CD4-positive, alpha-beta T cell treated with Interferon gamma for 1 hour (primary cell): ENCODE results near the gene TMEM61.

ENCODE experiments used
- DNase-seq: peaks from one replicate; pipeline ENCODE4 v3.0.0-alpha.2; 2020

The TMEM61 gene

DNA sequence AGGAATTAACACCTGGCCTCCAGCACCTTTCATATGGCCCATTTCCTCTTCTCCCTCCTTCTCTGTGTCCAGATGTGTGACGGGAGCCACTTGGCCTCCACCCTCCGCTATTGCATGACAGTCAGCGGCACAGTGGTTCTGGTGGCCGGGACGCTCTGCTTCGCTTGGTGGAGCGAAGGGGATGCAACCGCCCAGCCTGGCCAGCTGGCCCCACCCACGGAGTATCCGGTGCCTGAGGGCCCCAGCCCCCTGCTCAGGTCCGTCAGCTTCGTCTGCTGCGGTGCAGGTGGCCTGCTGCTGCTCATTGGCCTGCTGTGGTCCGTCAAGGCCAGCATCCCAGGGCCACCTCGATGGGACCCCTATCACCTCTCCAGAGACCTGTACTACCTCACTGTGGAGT, 5.6 kb downstream of the TMEM61 start:
- no peak for DNase-seq

DNA sequence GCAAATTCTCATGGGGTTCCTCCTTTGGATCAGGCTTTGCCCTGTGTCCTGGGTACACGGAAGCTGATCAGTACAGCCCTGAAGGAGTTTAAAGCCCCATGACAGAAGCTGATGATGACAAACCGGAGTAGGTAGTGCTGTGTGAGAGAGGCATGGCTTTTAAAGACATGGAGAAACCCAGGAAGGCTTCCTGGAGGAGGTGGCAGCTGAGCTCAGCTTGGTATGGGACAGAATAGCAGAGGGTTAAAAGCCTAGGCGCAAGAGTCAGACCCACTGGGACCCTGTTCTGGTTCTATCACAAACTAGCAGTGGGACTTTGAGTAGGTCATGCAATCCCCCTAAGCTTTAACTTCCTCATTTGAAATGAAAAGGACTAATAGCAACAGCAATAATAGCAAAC, 6.1 kb downstream of the TMEM61 start:
- no peak for DNase-seq

DNA sequence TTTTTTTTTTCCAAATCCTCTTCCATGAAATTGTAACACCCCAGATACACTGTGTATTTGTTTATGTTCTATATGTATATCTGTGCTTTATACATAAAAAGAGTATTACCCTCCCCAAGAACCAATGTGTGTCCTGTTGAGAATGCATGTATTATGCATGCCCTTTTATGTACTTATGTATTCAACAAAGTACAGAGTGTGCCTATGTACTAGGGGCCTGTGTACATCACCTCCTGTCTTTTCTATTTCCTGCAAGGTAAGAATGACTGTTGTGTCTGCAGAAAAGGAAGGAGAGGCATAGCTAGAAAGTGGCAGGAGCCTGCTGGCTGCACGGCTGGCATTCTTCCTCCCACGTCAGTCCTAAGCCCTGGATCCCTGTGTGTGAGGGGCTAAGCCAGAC, 7.0 kb downstream of the TMEM61 start:
- no peak for DNase-seq

DNA sequence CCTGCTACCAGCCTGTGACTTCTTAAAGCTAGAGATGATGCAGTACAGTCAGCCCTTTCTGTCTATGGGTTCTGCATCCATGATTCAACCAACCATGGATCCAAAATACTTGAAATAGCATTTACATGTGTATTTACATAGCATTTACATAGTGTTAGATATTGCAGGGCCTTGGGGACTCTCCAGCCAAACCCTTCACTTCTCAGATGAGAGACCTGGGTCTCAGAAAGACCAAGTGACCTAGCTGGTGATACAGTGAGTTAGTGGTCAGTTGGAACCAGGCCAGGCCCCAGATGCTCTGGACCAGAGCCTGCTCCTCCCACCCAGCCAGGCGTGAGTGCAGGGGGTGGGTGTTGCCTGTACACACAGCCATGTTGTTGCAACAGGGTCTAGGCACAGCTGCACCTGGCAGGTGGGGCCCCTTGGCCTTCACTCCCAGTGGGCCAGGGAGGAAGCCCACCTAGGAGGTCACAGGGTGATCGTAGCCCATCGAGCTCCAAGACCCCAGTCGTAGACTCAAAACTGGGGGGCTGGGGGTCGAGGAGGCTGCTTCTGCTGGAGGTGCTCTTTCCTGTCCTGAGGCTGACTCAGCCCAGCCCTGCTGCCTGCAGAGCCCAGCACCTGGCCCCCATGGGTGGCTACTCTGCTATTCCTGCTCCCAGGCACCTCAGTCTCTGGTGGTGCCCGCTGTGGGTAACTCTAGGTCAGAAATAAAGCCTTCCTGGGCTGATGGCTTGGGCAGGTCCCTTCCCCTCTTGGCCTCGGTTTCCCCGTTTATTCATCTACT, 7.7 kb downstream of the TMEM61 start:
- no peak for DNase-seq

DNA sequence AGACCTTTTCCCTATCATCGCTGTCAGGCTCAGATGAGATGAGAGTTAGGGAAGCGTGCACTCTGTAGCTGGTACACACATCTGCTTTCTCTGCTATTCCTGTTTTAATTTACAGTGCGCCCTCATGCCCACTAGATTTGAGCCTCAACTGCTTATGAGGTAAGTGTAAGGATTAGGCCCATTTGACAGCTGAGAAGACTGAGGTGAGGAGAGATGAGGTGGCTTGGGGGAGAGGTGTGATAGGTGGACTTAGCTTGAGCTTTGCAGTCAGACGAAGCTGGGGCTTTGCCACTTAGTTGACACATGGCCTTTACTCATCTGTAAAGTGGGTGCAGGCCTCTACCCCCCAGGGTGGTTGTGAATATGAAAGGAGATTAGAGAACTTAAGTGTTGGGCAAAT, 8.5 kb downstream of the TMEM61 start:
- no peak for DNase-seq

DNA sequence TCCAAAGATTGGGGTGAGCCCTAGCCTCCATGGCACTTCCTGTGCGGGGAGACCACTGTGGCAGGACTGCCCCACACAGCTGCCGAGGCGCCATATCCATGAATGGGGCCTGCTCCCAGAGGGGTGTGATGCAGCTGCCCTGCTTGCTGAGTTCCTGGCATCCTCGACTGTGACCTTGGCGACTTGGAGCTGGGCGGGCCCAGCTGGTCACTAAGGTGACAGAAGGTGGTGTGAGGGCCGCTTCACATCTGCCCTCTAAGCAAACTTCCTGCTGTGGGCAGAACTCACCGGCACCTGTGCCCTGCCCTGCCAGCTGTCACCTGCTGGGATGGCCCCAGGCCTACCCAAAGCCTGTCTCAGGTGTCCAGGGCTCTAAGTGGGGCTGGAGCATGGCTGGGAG, 9.0 kb downstream of the TMEM61 start:
- no peak for DNase-seq

DNA sequence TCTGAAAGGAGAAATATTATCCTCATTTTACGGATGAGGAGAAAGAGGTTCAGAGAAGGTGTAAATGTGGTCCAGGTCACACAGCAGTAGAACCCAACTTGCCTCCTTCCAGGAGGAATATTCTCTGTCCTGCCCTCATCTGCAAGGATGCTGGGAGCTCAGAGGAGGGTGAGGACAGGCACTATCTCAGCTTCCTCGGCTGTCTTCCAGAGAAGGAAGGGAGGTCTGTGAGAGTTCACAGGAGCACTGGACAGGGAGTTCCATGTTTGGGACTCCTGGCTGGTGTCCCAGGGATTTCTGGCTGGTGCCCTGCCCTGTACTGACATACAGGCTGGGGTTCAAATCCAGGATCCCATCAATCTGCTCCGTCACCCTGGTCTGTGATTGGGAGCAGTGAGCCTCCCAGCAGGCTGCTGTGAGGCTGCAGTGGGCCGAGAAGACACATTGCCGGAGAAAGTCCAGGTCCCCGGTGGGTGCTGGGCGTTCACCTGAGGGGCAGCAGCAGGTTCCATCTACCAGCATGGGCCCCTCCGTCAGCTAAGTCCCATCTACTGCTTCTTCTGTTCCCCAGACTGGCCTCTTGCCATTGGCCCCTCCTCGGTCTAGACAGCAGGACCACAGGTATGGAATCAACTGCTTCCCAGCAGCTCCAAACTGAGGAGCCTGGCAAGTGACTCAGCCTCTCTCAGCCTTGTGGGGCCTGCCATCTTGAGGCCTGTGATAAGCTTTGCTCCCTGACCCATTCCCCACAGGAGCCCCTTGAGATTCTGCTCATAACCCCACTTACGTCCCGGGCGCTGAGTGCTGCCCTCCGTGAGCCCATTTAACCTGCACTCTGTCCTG, 9.8 kb downstream of the TMEM61 start:
- DNase-seq, result no peak

DNA sequence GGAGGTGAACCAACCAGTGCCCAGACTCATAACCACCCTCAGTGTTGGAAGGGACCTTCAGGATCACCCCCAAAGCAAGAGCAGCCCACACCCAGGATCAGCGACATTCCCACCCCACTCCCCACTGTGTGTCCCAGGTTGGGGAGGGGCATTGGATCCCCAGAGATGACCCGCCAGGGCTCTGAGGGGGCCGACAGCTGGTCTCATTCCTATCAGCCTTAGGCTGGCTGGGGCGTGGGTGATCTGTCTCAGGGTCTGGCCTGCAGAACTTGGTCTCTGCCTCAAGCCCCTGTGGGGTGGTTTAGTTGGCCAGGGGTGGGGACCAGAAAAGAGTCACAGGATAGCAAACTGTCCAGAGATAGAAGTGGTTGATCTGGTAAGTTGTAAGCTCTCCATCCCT, 10.5 kb downstream of the TMEM61 start:
- DNase-seq, result no peak

DNA sequence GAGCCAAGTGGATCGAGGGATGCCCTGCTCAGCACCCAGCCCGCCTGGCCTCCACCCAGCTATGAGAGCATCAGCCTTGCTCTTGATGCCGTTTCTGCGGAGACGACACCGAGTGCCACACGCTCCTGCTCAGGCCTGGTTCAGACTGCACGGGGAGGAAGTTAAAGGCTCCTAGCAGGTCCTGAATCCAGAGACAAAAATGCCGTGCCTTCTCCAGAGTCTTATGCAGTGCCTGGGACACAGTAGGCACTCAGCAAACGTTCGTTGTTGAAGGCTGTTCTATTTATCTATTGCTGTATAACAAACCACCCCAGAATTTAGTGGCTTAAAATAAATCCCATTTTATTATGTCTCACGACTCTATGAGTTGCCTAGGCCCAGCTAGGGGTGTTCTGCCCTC, 11.5 kb downstream of the TMEM61 start:
- DNase-seq, result no peak

DNA sequence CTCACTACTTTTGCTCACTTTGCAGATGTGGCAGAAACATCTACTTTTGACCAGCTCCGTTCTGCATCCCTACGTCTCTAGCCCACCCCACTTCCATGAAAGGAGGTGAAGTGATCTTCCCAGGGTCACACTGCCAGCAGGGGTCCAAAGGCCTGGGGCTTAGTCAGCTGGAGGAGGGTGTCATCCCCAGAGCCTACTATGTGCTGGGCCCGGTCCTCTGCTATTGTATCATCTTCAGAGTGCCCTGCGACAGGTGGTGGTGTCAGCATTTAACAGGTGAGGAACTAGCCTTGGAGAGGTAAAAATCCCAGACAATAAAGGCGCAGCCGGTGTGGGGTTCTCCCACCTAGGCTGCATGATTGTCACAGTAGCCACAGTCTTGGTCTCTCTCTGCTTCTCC, 12.7 kb downstream of the TMEM61 start:
- no peak for DNase-seq

DNA sequence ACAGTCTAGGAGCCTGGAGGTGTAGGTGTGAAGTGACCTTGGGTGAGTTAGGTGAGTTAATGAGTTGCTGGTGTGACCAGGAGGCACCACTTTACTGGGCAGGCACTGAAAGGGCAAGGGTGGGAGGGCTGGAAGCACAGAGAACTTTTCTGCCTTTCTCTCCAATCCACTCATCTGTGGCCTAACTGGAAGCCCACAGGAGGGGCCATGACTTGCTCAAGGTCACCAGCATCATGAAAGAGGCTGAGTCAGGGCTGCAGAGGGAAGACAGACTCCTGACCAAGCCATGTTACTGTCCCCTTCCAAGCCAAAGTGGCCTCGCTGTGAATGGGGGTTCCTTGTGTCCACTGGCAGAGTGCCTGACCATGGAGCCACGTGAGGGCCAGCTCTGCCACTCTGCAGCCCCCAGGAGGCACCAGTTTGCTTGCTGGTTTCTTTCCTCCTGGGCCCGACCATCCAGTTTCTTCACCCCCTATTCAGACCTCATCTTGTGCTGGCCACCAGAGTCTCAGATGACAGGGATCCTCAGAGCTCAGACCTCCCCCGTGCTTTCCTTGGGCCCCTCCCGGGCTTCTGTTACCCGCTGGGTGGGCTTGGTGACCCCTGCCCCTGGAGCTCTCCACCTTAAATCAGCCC, 14.0 kb downstream of the TMEM61 start:
- no peak for DNase-seq

DNA sequence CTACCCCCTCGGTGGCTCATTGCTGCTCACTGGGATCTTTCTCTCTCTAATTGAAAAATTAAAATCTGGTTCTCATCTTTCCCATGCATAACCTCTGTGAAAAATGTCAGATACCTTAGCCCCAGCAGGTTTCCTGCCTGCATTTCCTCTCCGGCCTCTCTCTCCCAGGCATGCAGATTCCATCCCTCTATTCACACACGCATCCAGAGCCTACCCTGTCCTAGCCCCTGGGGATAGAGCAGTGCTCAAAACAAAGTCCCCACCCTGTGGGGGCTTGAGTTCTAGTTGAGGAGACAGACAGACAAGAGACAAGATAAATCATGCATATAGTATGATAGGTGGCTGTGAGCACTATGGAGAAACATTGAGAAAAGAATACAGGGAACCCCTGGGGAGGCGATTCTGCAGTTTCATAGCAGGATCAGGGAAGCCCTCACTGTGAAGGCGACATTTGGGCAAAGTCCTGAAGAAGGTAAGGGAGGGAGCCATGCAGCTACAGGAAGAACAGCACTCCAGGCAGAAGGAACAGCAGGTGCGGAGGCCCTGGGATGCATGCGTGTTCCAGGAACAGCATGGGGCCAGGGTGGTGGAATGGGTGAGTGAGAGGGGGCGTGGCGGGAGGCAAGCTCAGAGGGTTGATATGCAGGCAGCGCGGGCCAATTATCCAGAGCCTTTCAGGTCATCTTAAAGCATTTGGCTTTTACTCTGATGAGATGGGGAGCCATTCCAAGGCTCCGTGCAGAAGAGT, 14.8 kb downstream of the TMEM61 start:
- no peak for DNase-seq

DNA sequence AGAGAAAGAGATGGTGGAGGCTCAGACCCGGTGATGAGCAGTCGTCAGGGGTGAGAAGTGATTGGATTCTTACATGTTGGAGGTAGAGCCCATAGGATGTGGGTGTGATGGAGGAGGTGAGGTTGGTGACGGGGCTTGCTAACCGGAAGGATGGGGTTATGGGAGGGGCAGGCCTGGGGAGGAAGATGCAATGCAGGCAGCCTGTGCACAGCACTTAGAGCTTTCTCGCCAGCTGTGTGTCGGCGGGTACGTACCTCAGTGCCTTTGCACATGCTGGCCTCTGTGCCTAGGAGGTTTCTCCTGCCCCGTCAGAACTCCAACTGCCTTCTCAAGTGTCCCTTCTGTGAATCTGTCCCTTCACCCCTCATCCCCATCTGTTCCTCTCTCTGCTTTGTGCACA, 15.4 kb downstream of the TMEM61 start:
- peak; percentile 21 for DNase-seq

DNA sequence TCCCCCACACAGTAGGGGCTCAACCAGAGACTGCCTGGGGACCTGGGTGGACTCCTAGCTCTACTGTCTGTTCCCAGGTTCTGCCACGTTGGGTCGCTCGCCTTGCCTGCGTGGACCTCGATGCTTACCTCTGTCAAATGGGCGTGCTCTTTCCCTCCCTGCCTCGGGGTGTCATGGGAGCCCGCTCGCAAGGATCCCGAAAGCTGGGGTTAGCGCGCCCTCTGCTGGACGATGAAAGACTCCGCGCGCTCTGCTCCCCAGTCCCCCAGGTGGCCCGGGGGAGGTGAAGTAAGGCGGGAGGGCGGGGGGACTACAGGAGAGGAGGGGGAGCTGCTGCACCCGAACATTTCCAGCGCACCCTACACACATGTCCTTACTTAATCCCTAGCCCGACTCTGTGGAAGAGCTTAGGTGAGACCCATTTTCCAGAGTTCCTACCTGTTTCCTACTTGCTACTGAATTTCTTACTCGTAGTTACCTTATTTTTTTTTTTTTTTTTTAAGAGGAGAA, 16.0 kb downstream of the TMEM61 start:
- peak; percentile 71 for DNase-seq

DNA sequence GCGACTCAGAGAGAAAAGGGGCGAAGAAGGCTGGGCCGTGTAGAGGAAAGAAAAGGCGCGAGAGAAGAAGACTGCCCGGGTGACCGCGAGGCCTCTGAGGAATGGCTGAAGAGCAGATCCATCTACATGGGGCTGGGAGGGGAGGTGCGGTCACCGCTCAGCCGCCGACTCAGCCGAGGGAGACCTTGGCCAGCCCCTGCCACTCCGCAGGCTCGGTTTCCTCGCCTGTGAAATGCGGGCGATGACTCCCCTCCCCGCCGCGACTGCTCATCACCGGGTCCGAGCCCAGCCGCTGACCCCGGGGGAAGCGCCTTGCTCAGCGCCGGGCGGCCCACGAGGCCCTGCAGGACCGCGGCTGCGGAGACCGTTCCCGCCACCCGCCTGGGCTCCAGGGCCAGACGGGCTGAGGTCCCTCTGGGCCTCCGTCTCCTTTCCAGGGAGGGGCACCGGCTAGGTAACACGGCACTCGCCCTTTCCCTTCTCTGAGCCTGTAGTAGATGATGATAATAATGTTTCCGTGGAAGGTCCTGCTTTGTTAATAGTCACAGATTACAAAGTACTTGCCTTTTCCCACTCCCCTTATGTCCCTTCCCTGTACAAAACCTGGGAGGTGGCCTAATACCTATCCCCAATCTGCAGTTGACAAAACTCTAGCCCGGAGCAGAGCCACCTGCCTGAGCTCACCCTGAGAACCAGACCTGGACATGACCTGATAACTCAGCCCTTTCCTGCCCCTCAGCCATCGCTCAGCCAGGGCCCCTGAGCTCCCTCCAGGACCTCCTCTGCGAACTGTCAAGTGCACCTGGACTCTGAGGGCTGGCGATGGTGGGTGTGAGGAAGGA, 16.7 kb downstream of the TMEM61 start:
- no peak for DNase-seq

DNA sequence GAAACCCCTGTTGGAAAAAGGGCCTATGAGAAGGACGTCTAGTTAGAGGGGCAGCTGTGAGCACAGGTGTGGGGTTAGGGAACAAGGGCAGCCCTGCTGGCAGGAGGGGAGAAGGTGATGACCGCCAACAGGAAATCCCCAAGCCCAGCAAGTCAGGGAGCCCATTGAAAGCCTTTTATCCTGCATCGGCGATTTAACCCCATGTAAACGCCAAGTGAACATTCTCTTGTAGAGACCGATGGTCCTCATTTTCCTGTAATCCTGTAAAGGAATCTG, 17.2 kb downstream of the TMEM61 start:
- DNase-seq, result no peak

DNA sequence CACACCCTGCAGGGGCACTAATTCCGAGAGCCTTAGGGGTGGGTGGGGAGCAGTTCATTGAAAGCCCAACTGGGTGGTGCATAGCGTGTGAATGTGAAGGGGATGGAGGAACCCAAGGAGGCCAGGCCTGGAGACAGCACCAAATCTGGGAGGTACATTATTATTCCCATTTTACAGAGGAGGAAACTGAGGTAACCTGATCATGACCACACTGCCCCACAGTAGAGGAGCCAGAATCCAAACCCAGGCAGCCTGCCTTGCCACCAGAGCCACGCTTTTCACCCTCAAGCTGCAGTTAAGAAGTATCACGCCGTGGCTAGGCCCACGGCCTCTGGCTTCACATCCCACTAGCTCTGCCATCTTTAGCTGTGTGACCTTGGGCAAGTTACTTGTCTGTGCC, 17.7 kb downstream of the TMEM61 start:
- no peak for DNase-seq

DNA sequence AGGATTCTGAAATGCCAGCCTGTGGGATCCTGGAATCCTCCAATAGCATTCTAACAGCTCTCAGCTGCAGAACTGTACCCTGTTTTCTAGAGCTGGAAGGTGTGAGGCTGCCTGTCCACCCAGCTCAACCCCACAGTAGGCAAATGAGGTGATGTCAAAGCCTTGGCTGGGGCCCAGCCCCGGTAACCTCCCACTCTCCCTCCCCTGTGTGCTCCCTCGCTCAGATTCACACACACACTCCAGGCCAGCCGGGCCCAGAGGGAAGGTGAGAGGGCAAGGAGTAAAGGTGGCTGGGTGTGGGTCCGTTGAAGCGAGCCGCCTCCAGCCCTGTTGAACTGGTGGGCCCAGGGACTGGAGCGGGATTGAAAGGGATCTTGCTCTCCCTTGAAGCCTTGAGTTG, 18.2 kb downstream of the TMEM61 start, which contains the start of gene BSND:
BSND (plus strand) TSS at position 257 of the 400 bp plus-strand sequence. CDS start 254 bp downstream, outside the sequence.
- DNase-seq, result no peak

DNA sequence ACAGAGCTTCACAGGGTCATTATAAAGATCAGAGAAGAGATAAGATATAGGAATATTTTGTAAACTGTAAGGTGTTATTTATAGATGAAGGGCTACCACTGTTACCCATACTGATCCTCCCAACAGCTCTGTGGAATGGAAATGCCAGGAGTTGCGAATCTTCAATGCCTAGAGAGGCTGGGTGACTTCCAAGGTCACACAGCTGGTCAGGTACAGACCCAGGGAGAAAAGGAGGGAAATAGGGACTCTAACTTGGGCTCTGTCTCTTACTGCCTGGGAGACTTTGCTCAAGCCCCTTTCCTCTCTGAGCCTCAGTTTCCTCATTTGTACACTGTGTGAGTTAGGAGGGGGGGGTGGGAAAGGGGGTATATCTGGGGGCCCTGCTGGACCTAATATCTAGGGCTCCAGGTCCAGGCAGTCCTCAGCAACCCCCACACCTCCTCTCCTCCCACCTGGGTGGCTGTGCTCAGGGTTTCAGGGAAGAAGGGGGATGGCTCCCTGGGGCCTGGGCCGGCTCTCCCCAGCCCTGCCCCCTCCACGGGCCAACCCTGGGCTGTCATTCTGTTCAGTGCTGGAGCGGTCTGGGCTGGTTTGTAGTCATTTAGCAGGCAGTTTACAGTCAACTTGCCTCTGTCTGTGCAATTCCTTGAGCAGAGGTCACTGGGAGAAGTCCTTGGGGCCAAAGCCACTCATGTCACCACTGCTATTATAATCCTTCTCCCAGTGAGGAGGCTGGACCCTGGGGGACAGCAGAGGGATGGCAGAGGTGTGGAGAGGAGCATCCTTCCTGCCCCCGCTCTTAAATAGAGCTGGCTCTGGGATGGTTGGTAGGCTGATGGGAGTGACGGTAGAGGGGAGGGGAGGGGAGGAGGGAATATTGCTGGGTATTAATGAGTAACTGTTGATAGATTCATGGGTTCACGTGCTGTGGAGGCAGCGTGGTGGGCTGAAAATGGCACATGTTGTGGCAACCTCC, 20.0 kb downstream of the TMEM61 start:
- DNase-seq, result no peak

DNA sequence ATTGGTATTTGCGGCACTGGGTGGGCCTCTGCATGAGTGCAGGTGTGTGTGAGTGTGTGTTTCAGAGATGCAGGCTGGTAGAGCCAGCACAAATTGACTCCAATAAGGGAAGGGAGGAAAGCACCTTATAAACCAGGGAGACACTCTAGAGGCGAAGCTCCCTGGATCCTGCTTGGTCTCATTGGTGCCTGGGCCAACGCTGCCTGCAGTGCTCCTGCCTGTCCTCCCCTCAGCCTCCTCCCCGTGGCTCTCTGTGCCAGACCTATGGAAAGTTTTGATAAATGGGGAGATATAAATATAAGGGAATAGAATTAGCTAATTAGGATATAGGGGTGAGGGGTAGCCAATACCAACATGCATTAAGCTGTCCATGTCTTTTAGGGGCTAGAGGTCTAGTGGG, 20.9 kb downstream of the TMEM61 start:
- no peak for DNase-seq

DNA sequence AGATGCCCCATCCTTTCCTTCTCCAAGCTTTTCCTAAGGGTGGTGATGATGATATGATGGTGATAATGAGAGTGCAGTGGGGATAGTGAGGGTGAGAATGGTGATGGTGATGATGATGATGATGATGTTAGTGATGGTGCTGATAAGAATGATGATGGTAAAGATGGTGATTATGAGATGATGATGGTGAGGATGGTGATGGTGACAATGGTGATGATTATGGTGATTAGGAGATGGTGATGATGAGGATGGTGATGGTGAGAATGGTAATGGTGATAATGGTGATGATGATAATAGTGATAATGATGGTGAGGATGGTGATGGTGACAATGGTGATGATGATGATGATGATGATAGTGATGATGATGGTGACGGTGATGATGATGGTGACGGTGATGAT, 22.3 kb downstream of the TMEM61 start:
- no peak for DNase-seq
